ENCODE measurements around the gene PTGDR2.

Gene PTGDR2

DNA sequence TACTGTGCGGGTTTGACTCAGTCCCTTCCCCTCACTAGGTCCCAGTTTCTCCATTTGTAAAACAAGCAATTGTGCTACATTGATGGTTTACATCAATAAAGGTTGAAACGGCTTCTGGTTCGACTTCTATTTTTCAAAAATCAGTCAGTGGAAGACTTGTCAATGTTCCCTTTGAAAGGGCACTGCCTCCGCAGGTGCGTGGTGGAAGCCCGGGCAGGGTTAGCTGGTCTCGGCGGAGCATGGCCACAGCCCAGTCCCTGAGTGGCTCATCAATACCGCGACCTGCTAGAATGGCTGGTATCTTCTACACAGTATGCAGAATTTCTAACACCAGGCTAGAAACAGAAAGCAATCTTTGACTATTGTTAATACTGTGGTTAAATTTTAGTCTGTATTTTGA lies 54.6 kb downstream of the PTGDR2 start:
- no peak for DNase-seq

Data from NCI-H1436 treated with DMSO at 0.1 percent for 48 hours (cell line).